ENCODE results near the gene BAZ2B.
"Not testable (repeated sequence)": the region's sequence is repeated elsewhere in the genome, so short reads cannot be mapped to it uniquely, and the experiment has no call there.

BAZ2B gene

DNA sequence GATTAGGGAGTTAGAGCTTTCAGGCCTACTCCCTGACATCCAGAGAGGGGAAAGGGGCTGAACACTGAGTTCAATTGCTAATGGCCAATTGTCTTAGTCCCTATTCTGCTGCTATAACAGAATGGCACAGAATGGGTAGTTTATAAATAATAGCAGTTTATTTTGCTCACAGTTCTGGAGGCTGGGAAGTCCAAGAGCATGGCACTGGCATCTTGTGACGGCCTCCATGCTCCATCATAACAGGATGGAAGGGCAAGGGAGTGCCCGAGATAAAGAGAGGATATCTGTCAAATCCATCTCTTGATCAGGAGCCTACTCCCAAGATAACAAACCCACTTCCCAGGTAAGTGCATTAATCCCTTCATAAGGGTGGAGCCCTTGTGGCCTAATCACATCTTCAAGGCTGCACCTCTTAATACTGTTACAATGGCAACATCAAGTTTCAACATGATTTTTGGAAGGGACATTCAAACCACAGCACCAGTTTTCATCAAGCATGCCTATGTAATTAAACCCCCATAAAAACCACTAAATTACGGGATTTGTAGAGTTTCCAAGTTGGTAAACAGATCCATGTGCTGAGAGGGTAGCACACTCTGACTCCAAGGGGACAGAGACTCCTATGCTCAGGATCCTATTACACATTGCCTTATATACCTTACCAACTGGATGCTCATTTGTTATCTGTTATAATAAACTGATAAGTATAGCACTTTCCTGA, 44.6 kb downstream of the BAZ2B start:
- DNase-seq, result no peak

DNA sequence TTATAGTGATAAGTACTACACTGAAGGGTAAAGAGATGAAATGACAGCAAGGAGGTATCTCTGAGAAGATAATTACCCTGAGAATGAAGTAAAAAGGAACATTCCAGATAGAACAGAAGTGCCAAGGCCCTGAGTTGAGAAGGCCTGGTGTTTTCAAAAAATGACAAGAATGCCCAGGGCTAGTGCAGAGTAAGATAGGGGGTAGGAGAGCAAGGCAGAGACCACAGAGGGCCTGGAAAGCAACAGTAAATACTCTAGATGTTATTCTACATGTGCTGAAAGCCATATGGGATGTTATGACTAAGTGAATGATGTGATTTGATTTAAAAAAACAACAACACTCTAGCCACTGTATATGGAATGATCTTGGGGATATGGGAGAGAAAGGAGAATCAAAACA, 52.3 kb downstream of the BAZ2B start:
- no peak for DNase-seq

GRCh38 chr2:159562248-159562647, 54.1 kb downstream of the BAZ2B start:
- no peak for DNase-seq

DNA sequence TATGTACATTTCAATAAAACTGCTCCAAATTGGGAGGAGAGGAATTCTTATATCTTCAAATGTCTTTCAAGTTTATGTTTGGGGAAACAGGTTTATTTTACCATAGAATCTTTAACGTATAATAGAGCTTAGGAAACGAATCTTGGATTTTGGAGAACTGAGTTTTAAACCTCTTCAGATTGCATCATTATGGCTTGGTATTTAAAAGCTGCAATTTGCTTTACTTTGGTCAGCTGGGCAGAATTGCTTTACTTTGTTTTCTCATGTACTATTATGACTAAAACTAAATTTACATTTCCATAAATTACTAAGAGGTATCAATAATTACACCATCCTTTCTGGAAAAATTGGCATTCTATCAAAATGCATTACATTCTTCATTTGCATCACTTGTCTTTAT, 54.6 kb downstream of the BAZ2B start:
- no peak for DNase-seq

DNA sequence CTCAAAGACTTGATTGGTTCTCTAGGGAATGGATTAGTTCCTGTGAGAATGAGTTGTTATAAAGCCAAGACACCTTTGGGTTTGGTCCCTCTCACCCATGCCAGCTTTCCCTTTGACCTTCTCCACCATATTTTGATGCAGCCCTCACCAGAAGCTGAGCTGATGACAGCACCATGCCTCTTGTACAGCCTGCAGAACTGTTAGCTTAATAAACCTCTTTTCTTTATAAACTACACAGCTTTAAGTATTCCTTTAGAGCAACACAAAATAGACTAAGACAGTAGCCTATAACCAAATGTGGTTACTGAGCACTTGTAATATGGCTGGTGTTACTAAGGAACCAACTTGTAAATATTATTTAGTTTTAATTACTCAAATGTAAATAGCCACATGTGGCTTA, 55.1 kb downstream of the BAZ2B start:
- no peak for DNase-seq

DNA sequence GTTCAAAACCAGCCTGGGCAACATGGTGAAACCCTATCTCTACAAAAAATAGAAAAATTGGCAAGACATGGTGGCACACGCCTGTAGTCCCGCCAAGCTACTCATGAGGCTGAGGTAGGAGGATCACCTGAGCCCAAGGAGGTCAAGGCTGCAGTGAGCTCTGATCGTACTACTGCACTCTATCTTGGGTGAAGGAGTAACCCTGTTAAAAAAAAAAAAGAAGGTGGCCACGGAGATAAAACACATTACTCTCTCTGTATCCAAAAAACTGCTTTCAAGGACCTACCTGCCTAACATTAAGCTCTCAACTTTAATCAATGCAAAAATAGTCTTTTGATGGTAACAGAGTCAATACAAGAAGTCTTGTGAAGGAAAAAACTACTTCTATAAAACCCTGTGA, 57.3 kb downstream of the BAZ2B start:
- no peak for DNase-seq

DNA sequence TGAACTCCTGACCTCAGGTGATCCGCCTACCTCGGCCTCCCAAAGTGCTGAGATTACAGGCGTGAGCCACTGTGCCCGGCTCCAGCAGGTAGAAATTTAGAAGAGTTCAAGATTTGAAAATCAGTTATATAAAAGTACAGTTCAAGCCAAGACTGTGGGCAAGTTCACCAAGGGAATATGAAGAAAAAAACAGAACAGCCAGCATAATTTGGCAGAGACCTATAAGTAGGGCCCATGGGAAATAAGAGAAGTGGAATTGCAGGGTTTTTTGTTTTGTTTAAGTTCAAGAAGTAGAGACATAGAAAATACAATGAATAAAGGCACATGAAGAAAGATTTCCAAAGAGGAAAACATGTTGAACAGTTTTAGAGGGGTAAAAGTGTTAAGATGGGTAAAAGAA, 57.9 kb downstream of the BAZ2B start:
- DNase-seq, result no peak

- DNase-seq, result no peak
These were observed 58.8 kb downstream of the BAZ2B start for GRCh38 chr2:159557437-159558034.

DNA sequence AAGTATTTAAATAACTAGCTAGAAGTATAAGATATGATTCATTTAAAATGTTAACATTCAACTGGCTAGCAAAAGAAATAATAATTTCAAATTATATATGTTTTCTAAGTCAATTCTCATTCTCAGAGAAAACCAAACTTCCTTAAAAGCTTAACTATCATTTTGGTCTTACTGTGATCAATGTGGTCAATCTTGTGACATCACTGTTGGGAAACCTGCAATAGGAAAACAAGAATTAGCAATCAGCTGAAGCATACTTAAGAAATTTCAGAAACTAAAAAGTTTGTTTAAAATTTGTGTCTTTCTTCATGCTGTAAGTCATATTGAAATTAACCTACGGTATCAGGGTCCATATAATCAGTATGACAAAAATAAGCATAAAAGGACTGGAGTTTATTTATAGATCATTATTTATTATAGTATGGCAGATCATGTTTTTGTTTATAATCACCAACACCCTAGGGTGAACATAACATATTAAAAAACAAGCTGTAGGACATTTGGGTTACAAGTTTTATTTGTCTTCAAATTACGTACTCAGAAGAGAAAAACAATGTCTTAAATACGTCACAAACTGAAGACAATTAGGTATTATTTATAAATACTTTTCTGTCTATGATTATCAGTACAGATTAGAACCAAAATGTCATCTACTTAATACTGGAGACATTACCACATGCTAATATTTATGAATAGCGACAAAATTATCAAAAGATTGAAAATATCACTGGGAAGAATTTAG, 60.5 kb downstream of the BAZ2B start:
- no peak for DNase-seq

DNA sequence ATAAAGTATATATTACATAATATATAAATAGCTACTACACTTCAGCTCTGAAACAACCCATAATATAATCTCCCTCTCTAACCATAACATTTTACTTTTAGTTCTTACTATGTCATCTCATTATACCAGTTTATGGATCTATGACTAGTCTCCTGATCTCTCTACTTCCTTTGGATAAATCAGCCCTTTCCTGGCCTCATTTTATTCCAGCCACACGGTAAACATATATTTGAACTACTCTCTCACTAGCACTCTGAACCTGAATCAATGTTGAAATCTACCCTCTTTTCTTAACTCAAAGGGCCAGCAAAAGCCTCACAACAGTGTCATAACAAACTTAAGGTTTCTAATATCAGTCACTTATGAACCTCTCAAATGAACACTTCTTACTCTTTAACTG, 62.6 kb downstream of the BAZ2B start:
- DNase-seq, result no peak

GRCh38 chr2:159551806-159552205, 64.5 kb downstream of the BAZ2B start:
- no peak for DNase-seq

GRCh38 chr2:159550231-159550630, 66.1 kb downstream of the BAZ2B start:
- no peak for DNase-seq

- no peak for DNase-seq
These were observed 67.1 kb downstream of the BAZ2B start for GRCh38 chr2:159549234-159549633.

- no peak for DNase-seq
These were observed 69.5 kb downstream of the BAZ2B start for GRCh38 chr2:159546716-159547430.

- DNase-seq, result no peak
These were observed 70.3 kb downstream of the BAZ2B start for GRCh38 chr2:159546039-159546438.

GRCh38 chr2:159545085-159545484, 71.3 kb downstream of the BAZ2B start:
- DNase-seq, result no peak

DNA sequence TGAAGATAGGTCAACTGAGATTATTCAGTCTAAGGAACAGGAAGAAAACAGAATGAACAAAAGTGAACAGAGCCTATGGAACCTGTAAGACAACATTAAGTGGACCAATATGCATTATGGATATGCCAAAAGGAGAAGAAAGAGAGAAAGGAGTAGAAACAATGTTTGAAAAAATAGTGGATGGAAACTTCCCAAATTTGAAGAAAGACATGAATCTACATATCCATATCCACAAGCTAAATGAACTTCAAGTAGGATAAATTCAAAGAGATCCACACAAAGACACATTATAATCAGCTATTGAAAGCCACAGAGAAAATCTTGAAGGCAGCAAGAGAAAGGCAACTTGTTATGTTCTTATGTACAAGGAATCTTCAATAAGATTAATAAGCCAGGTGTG, 74.2 kb downstream of the BAZ2B start:
- DNase-seq, result no peak

DNA sequence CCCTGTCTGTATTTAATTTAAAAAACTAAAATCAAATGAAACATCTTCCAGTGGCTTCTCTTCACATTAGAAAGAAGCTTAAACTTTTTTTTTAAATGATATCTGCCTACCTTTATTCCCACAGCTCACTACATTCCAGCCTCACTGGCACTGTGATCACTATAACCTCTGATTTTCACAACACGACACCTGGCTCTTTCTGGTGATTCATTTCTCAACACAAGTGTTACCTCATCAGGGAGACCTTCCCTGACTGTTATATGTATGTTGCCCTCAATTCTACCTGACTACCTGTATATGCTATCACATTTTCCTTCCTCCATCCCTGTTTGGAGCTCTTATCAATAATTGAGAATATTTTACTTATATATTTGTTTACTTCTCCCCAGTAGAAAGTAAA, 76.6 kb downstream of the BAZ2B start:
- DNase-seq, result no peak

DNA sequence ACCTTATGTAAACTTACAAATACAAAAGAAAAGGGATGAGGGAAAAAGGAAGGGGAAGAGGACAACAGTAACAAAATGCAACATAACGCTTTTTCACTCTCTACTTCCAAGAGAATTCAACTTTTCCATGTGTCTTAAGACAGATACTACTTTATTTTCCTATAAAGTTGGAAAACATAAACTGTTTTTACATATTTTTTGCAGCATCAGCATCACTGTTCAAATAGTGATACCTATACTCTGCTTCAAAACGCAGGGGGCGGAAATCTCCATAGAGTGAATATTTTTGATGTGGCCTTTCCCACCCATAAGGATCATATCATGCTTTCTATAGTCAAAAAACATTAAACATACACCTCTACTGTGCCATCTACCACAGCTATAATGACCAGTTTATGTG, 77.5 kb downstream of the BAZ2B start:
- DNase-seq, result no peak

- DNase-seq, result not testable (repeated sequence)
These were observed 81.1 kb downstream of the BAZ2B start for GRCh38 chr2:159535261-159535660.

- no peak for DNase-seq
These were observed 84.9 kb downstream of the BAZ2B start for GRCh38 chr2:159531475-159531874.

DNA sequence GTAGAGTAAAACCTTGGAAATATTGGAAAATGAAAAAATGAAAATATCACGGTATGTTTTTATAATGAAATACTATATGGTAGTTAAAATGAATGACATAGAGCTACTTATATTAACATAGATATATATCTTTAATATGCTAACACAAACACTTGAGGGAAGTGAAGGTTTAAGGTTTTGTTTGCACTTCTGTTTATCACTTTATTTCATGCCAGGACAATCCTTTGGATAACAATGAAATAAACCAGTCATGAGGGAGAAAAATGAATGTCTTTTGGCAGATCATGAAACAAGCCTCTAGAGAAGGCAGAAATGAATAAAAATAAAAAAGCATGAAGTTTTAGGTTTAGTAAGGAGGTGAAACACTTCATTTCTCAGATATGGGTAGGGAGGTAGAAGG, 89.9 kb downstream of the BAZ2B start:
- DNase-seq, result no peak

DNA sequence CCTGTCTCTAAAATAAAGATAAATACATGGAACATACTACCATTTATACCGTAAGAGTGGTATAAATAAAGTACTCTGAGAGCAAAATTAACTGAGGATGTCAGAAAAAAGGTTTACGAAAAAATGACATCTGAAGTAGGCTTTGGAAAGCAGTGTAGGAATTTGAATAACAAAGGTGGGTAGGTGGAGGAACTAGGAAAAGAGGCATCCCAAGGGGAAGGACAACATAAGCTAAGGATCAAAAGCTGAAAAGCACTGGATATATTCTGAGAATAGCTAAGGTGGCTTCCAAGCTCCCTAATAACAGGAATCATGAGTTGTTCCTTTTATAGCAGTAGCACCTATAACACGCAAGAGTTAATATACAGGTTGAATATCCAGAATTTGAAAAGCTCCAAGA, 91.3 kb downstream of the BAZ2B start:
- no peak for DNase-seq

- no peak for DNase-seq
These were observed 95.1 kb downstream of the BAZ2B start for GRCh38 chr2:159521272-159521671.

All from NCI-H2081 (cell line).